Measurements from ENCODE around the gene RNF130. TPM values are rescaled to one million over a fixed set of nuclear protein-coding genes. Genes with fewer than 3 reads are reported as not detected.
A peak's percentile ranks its signal among the peaks of the same experiment; 100 is the strongest.
"Not testable (repeated sequence)": the region's sequence is repeated elsewhere in the genome, so short reads cannot be mapped to it uniquely, and the experiment has no call there.

Gene RNF130
- total and polyA plus RNA-seq, 2 experiments from 2014 or later: 69.6 to 83.0 TPM

- Histone ChIP-seq H3K4me3 (no peak overlapping the region), H3K36me3 (peaks cover 30% of the 10 kb centered on the region), H3K4me1 (ENCODE audit: low read depth) (no peaks in the 10 kb centered on the region), H3K27me3 (no peaks in the 10 kb centered on the region), H3K27ac (no peak overlapping the region), H3K9me3 (ENCODE audit: low read depth) (no peaks in the 10 kb centered on the region)
- no peak for TF ChIP-seq CTCF (IDR thresholded peaks at IDR 0.05; ENCODE audit: low read depth, low read length)
- no peak for DNase-seq (ENCODE audit: low read depth in 1 of 2, low spot score in 1 of 2)
These were observed 107.5 kb downstream of the RNF130 start for GRCh38 chr5:179964015-179964414.

GRCh38 chr5:179963375-179963774 is 108.2 kb downstream of the RNF130 start:
- no peak overlapping the region for H3K27ac ChIP-seq
- no peak overlapping the region for H3K4me3 ChIP-seq
- H3K36me3 ChIP-seq: peaks cover 28% of the 10 kb centered on the region
- no peaks in the 10 kb centered on the region for H3K4me1 ChIP-seq (ENCODE audit: low read depth)
- no peak for TF ChIP-seq CTCF (IDR thresholded peaks at IDR 0.05; ENCODE audit: low read depth, low read length)
- DNase-seq (ENCODE audit: low read depth in 1 of 2, low spot score in 1 of 2): peak in 1 of 2 donors; percentile 37
- no peaks in the 10 kb centered on the region for H3K27me3 ChIP-seq
- H3K9me3 ChIP-seq (ENCODE audit: low read depth): no peaks in the 10 kb centered on the region

GRCh38 chr5:179960204-179960831 is 111.2 kb downstream of the RNF130 start:
- H3K4me1 ChIP-seq (ENCODE audit: low read depth): peaks cover 15% of the 10 kb centered on the region
- peaks cover 13% of the 10 kb centered on the region for H3K36me3 ChIP-seq
- TF ChIP-seq CTCF (IDR thresholded peaks at IDR 0.05; ENCODE audit: low read depth, low read length): no peak
- H3K9me3 ChIP-seq (ENCODE audit: low read depth): no peaks in the 10 kb centered on the region
- H3K27ac ChIP-seq: no peak overlapping the region
- DNase-seq (ENCODE audit: low read depth in 1 of 2, low spot score in 1 of 2): no peak
- H3K27me3 ChIP-seq: no peaks in the 10 kb centered on the region
- H3K4me3 ChIP-seq: no peak overlapping the region

- TF ChIP-seq CTCF (IDR thresholded peaks at IDR 0.05; ENCODE audit: low read depth, low read length): no peak
- peaks cover 10% of the 10 kb centered on the region for H3K36me3 ChIP-seq
- H3K4me1 ChIP-seq (ENCODE audit: low read depth): peaks cover 16% of the 10 kb centered on the region
- no peak overlapping the region for H3K27ac ChIP-seq
- DNase-seq (ENCODE audit: low read depth in 1 of 2, low spot score in 1 of 2): no peak
- no peaks in the 10 kb centered on the region for H3K9me3 ChIP-seq (ENCODE audit: low read depth)
- H3K27me3 ChIP-seq: no peaks in the 10 kb centered on the region
- no peak overlapping the region for H3K4me3 ChIP-seq
These were observed 111.9 kb downstream of the RNF130 start for GRCh38 chr5:179959641-179960040.

GRCh38 chr5:179959118-179959517 is 112.4 kb downstream of the RNF130 start:
- not testable (repeated sequence) for H3K27ac ChIP-seq; DNase-seq (ENCODE audit: low read depth in 1 of 2, low spot score in 1 of 2); H3K9me3 ChIP-seq (ENCODE audit: low read depth); H3K27me3 ChIP-seq; H3K4me3 ChIP-seq
- Histone ChIP-seq H3K36me3 (peaks cover 11% of the 10 kb centered on the region), H3K4me1 (ENCODE audit: low read depth) (peaks cover 16% of the 10 kb centered on the region)

GRCh38 chr5:179955630-179956029 is 115.9 kb downstream of the RNF130 start:
- no peak for DNase-seq (ENCODE audit: low read depth in 1 of 2, low spot score in 1 of 2)
- H3K4me1 ChIP-seq (ENCODE audit: low read depth): peaks cover 16% of the 10 kb centered on the region
- H3K4me3 ChIP-seq: no peak overlapping the region
- H3K36me3 ChIP-seq: peaks cover 4% of the 10 kb centered on the region
- TF ChIP-seq CTCF (IDR thresholded peaks at IDR 0.05; ENCODE audit: low read depth, low read length): no peak
- peak overlapping the region; percentile 85 for H3K27ac ChIP-seq
- H3K9me3 ChIP-seq (ENCODE audit: low read depth): no peaks in the 10 kb centered on the region
- no peaks in the 10 kb centered on the region for H3K27me3 ChIP-seq
